ENCODE data around the gene PRR23E. TPM values are rescaled to one million over a fixed set of nuclear protein-coding genes. Genes with fewer than 3 reads are reported as not detected.

The PRR23E gene
- total RNA-seq, 3 donors from 2014 or later = not detected

GRCh38 chr3:127238602-127239001 lies 45.7 kb downstream of the PRR23E start:
- no peak overlapping the region for H3K4me3 ChIP-seq
- DNase-seq (ENCODE audit: low spot score in 2 of 2) = no peak
- intact Hi-C loops (cut with DNase I; ENCODE audit: low total_unique reads) = no loop called here
- no peak overlapping the region for H3K27ac ChIP-seq
- no peaks in the 10 kb centered on the region for H3K4me1 ChIP-seq
- H3K27me3 ChIP-seq = peaks cover 0 to 7% of the 10 kb centered on the region in 2 donors
- H3K36me3 ChIP-seq = no peaks in the 10 kb centered on the region
- H3K9me3 ChIP-seq = peaks cover 0 to 4% of the 10 kb centered on the region in 2 donors
- TF ChIP-seq CTCF (IDR thresholded peaks at IDR 0.05) (no peak), POLR2AphosphoS5 (IDR thresholded peaks at IDR 0.05) (no peak), POLR2A (IDR thresholded peaks at IDR 0.05) (no peak)

- Histone ChIP-seq H3K36me3 (no peaks in the 10 kb centered on the region), H3K4me1 (no peaks in the 10 kb centered on the region), H3K27me3 (no peaks in the 10 kb centered on the region), H3K9me3 (peaks cover 17 to 22% of the 10 kb centered on the region in 2 donors), H3K27ac (no peak overlapping the region), H3K4me3 (no peak overlapping the region)
- TF ChIP-seq POLR2AphosphoS5 (IDR thresholded peaks at IDR 0.05) = no peak
- no peak for TF ChIP-seq POLR2A (IDR thresholded peaks at IDR 0.05)
- no peak for TF ChIP-seq CTCF (IDR thresholded peaks at IDR 0.05)
- intact Hi-C loops (cut with DNase I; ENCODE audit: low total_unique reads) = no loop called here
- DNase-seq (ENCODE audit: low spot score in 2 of 2) = no peak
Observed at GRCh38 chr3:127247292-127247691, 54.4 kb downstream of the PRR23E start.

Other genes with a start within 250 kb of the PRR23E start
- gene PLXNA1, start 210.0 kb upstream of the PRR23E start, total RNA-seq = 10 to 100 TPM; 21.3 to 32.2 (median 25.9) TPM
- gene PRR20G, start 94.9 kb downstream of the PRR23E start, total RNA-seq = not detected